ENCODE measurements around the gene TMEM178B.

Gene TMEM178B

GRCh38 chr7:141436575-141437075 lies 362.8 kb downstream of the TMEM178B start:
- ATAC-seq, result no peak

GRCh38 chr7:141439164-141439563 lies 365.3 kb downstream of the TMEM178B start:
- no peak for ATAC-seq

GRCh38 chr7:141439776-141440175 lies 365.9 kb downstream of the TMEM178B start:
- ATAC-seq, result no peak

- ATAC-seq, result no peak
Observed at GRCh38 chr7:141441837-141442627, 368.2 kb downstream of the TMEM178B start.

GRCh38 chr7:141442781-141443180 lies 368.9 kb downstream of the TMEM178B start:
- no peak for ATAC-seq

GRCh38 chr7:141444961-141445360 lies 371.1 kb downstream of the TMEM178B start:
- no peak for ATAC-seq

GRCh38 chr7:141451232-141451631 lies 377.4 kb downstream of the TMEM178B start:
- no peak for ATAC-seq

GRCh38 chr7:141452911-141453310 lies 379.0 kb downstream of the TMEM178B start:
- ATAC-seq, result no peak

GRCh38 chr7:141454338-141454737 lies 380.5 kb downstream of the TMEM178B start:
- ATAC-seq, result no peak

- no peak for ATAC-seq
Observed at GRCh38 chr7:141455723-141456122, 381.9 kb downstream of the TMEM178B start.

- no peak for ATAC-seq
Observed at GRCh38 chr7:141456298-141456697, 382.4 kb downstream of the TMEM178B start.

GRCh38 chr7:141456711-141457110 lies 382.8 kb downstream of the TMEM178B start:
- no peak for ATAC-seq

- ATAC-seq, result no peak
Observed at GRCh38 chr7:141460781-141461715, 387.2 kb downstream of the TMEM178B start.

- no peak for ATAC-seq
Observed at GRCh38 chr7:141461924-141462323, 388.1 kb downstream of the TMEM178B start.

GRCh38 chr7:141462958-141463357 lies 389.1 kb downstream of the TMEM178B start:
- no peak for ATAC-seq

GRCh38 chr7:141463986-141464385 lies 390.1 kb downstream of the TMEM178B start:
- no peak for ATAC-seq

- ATAC-seq, result no peak
Observed at GRCh38 chr7:141464551-141464950, 390.7 kb downstream of the TMEM178B start.

- no peak for ATAC-seq
Observed at GRCh38 chr7:141466151-141466904, 392.5 kb downstream of the TMEM178B start.

GRCh38 chr7:141468341-141468740 lies 394.5 kb downstream of the TMEM178B start:
- ATAC-seq, result no peak

GRCh38 chr7:141475679-141476078 lies 401.8 kb downstream of the TMEM178B start:
- no peak for ATAC-seq

- no peak for ATAC-seq
Observed at GRCh38 chr7:141477865-141478264, 404.0 kb downstream of the TMEM178B start.

- no peak for ATAC-seq
Observed at GRCh38 chr7:141478845-141479244, 405.0 kb downstream of the TMEM178B start.

- ATAC-seq, result no peak
Observed at GRCh38 chr7:141480953-141481352, 407.1 kb downstream of the TMEM178B start.
